ENCODE results near the gene SLC24A3. TPM values are rescaled to one million over a fixed set of nuclear protein-coding genes. Genes with fewer than 3 reads are reported as not detected.

Gene SLC24A3
- total and polyA plus RNA-seq, 2 experiments from 2014 or later: 0.81 to 2.5 TPM

DNA sequence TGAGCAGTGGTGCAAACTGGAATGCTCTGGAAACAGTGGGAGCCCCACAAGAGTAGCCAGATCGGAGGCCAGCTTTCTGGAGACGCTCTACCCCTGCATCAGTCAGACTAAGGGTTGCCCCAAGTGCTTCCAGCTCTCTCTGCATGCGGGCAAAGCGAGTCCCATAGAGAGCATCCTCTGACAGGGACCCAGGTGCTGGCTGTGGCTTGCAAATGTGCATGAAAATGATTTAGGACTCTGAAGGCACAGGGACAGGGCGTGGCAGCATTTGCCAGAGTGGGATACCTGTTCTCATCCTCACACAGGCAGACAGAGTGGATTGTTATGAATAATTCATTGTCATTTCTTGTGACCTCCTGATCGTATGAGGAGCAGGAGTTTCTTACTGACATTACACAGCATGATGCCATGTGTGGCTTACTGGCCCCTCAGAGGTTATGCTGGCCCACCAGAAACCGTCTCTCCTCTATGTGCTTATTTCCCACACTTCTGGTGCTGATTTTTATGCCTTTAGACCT lies 555.9 kb downstream of the SLC24A3 start:
- Histone ChIP-seq H3K36me3 (ENCODE audit: insufficient read depth) (no peaks in the 10 kb centered on the region), H3K4me1 (ENCODE audit: insufficient read depth) (no peaks in the 10 kb centered on the region; the same call in 1 of the 2 replicates), H3K27me3 (ENCODE audit: insufficient read depth) (no peaks in the 10 kb centered on the region), H4K20me1 (replicated peaks; ENCODE audit: insufficient read depth) (no peaks in the 10 kb centered on the region), H3K4me3 (no peak overlapping the region), H3K79me2 (replicated peaks; ENCODE audit: insufficient read depth) (no peaks in the 10 kb centered on the region), H3F3A (replicated peaks; ENCODE audit: low read depth) (no peaks in the 10 kb centered on the region), H2AFZ (no peak overlapping the region), H3K9me2 (ENCODE audit: insufficient read depth) (no peaks in the 10 kb centered on the region), H3K27ac (ENCODE audit: low read depth) (no peak overlapping the region), H3K4me2 (no peak overlapping the region)
- H3K27me3 Mint-ChIP-seq (ENCODE audit: insufficient read depth, low read depth, poor library complexity): peaks cover 4% of the 10 kb centered on the region
- H3K27ac Mint-ChIP-seq: no peak overlapping the region
- H3K36me3 Mint-ChIP-seq (ENCODE audit: low read depth): no peaks in the 10 kb centered on the region
- TF ChIP-seq, protein P1, sequence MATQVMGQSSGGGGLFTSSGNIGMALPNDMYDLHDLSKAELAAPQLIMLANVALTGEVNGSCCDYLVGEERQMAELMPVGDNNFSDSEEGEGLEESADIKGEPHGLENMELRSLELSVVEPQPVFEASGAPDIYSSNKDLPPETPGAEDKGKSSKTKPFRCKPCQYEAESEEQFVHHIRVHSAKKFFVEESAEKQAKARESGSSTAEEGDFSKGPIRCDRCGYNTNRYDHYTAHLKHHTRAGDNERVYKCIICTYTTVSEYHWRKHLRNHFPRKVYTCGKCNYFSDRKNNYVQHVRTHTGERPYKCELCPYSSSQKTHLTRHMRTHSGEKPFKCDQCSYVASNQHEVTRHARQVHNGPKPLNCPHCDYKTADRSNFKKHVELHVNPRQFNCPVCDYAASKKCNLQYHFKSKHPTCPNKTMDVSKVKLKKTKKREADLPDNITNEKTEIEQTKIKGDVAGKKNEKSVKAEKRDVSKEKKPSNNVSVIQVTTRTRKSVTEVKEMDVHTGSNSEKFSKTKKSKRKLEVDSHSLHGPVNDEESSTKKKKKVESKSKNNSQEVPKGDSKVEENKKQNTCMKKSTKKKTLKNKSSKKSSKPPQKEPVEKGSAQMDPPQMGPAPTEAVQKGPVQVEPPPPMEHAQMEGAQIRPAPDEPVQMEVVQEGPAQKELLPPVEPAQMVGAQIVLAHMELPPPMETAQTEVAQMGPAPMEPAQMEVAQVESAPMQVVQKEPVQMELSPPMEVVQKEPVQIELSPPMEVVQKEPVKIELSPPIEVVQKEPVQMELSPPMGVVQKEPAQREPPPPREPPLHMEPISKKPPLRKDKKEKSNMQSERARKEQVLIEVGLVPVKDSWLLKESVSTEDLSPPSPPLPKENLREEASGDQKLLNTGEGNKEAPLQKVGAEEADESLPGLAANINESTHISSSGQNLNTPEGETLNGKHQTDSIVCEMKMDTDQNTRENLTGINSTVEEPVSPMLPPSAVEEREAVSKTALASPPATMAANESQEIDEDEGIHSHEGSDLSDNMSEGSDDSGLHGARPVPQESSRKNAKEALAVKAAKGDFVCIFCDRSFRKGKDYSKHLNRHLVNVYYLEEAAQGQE (IDR thresholded peaks at IDR 0.05; ENCODE audit: unreplicated experiment): no peak
- TF ChIP-seq CREB1 (CRISPR knock-in tag; IDR thresholded peaks at IDR 0.05; ENCODE audit: low read depth) (no peak), STAT1 (IDR thresholded peaks at IDR 0.05; ENCODE audit: unreplicated experiment) (no peak), EZH2 (IDR thresholded peaks at IDR 0.05; ENCODE audit: low read depth, unreplicated experiment) (no peak), JUNB (IDR thresholded peaks at IDR 0.05; ENCODE audit: unreplicated experiment) (no peak), EZH2phosphoT487 (IDR thresholded peaks at IDR 0.05; ENCODE audit: unreplicated experiment) (no peak), POLR2AphosphoS5 (IDR thresholded peaks at IDR 0.05; ENCODE audit: low read depth) (no peak), NANOG (IDR thresholded peaks at IDR 0.05; ENCODE audit: borderline replicate concordance) (no peak), ZNF331 (CRISPR knock-in tag; IDR thresholded peaks at IDR 0.05; ENCODE audit: low read depth) (no peak), ZNF114 (CRISPR knock-in tag; IDR thresholded peaks at IDR 0.05) (no peak)
- TF ChIP-seq, protein P2, sequence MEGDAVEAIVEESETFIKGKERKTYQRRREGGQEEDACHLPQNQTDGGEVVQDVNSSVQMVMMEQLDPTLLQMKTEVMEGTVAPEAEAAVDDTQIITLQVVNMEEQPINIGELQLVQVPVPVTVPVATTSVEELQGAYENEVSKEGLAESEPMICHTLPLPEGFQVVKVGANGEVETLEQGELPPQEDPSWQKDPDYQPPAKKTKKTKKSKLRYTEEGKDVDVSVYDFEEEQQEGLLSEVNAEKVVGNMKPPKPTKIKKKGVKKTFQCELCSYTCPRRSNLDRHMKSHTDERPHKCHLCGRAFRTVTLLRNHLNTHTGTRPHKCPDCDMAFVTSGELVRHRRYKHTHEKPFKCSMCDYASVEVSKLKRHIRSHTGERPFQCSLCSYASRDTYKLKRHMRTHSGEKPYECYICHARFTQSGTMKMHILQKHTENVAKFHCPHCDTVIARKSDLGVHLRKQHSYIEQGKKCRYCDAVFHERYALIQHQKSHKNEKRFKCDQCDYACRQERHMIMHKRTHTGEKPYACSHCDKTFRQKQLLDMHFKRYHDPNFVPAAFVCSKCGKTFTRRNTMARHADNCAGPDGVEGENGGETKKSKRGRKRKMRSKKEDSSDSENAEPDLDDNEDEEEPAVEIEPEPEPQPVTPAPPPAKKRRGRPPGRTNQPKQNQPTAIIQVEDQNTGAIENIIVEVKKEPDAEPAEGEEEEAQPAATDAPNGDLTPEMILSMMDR (conservative IDR thresholded peaks at IDR 0.05; ENCODE audit: low read depth in 2 of 2): no peak
- TF ChIP-seq, protein P3, sequence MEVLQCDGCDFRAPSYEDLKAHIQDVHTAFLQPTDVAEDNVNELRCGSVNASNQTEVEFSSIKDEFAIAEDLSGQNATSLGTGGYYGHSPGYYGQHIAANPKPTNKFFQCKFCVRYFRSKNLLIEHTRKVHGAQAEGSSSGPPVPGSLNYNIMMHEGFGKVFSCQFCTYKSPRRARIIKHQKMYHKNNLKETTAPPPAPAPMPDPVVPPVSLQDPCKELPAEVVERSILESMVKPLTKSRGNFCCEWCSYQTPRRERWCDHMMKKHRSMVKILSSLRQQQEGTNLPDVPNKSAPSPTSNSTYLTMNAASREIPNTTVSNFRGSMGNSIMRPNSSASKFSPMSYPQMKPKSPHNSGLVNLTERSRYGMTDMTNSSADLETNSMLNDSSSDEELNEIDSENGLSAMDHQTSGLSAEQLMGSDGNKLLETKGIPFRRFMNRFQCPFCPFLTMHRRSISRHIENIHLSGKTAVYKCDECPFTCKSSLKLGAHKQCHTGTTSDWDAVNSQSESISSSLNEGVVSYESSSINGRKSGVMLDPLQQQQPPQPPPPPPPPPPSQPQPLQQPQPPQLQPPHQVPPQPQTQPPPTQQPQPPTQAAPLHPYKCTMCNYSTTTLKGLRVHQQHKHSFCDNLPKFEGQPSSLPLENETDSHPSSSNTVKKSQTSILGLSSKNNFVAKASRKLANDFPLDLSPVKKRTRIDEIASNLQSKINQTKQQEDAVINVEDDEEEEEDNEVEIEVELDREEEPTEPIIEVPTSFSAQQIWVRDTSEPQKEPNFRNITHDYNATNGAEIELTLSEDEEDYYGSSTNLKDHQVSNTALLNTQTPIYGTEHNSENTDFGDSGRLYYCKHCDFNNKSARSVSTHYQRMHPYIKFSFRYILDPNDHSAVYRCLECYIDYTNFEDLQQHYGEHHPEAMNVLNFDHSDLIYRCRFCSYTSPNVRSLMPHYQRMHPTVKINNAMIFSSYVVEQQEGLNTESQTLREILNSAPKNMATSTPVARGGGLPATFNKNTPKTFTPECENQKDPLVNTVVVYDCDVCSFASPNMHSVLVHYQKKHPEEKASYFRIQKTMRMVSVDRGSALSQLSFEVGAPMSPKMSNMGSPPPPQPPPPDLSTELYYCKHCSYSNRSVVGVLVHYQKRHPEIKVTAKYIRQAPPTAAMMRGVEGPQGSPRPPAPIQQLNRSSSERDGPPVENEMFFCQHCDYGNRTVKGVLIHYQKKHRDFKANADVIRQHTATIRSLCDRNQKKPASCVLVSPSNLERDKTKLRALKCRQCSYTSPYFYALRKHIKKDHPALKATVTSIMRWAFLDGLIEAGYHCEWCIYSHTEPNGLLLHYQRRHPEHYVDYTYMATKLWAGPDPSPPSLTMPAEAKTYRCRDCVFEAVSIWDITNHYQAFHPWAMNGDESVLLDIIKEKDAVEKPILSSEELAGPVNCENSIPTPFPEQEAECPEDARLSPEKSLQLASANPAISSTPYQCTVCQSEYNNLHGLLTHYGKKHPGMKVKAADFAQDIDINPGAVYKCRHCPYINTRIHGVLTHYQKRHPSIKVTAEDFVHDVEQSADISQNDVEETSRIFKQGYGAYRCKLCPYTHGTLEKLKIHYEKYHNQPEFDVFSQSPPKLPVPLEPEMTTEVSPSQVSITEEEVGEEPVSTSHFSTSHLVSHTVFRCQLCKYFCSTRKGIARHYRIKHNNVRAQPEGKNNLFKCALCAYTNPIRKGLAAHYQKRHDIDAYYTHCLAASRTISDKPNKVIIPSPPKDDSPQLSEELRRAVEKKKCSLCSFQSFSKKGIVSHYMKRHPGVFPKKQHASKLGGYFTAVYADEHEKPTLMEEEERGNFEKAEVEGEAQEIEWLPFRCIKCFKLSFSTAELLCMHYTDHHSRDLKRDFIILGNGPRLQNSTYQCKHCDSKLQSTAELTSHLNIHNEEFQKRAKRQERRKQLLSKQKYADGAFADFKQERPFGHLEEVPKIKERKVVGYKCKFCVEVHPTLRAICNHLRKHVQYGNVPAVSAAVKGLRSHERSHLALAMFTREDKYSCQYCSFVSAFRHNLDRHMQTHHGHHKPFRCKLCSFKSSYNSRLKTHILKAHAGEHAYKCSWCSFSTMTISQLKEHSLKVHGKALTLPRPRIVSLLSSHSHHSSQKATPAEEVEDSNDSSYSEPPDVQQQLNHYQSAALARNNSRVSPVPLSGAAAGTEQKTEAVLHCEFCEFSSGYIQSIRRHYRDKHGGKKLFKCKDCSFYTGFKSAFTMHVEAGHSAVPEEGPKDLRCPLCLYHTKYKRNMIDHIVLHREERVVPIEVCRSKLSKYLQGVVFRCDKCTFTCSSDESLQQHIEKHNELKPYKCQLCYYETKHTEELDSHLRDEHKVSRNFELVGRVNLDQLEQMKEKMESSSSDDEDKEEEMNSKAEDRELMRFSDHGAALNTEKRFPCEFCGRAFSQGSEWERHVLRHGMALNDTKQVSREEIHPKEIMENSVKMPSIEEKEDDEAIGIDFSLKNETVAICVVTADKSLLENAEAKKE (CRISPR knock-in tag; IDR thresholded peaks at IDR 0.05): no peak
- TF ChIP-seq, protein P4, sequence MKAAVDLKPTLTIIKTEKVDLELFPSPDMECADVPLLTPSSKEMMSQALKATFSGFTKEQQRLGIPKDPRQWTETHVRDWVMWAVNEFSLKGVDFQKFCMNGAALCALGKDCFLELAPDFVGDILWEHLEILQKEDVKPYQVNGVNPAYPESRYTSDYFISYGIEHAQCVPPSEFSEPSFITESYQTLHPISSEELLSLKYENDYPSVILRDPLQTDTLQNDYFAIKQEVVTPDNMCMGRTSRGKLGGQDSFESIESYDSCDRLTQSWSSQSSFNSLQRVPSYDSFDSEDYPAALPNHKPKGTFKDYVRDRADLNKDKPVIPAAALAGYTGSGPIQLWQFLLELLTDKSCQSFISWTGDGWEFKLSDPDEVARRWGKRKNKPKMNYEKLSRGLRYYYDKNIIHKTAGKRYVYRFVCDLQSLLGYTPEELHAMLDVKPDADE (IDR thresholded peaks at IDR 0.05): no peak
- peaks cover 34% of the 10 kb centered on the region; the same call in 2 of the 3 replicates for H3K4me1 Mint-ChIP-seq
- DNase-seq (ENCODE audit: low spot score): no peak
- no peak for ATAC-seq
- no peak overlapping the region for H3K4me3 Mint-ChIP-seq
- no peaks in the 10 kb centered on the region for H3K9me3 Mint-ChIP-seq
